ENCODE results near the gene DNLZ. TPM values are rescaled to one million over a fixed set of nuclear protein-coding genes. Genes with fewer than 3 reads are reported as not detected.
A peak's percentile ranks its signal among the peaks of the same experiment; 100 is the strongest.

DNLZ gene
- polyA plus RNA-seq, 1 of the 3 experiments (the other 2 are of a cell fraction): 40.6 TPM

DNA sequence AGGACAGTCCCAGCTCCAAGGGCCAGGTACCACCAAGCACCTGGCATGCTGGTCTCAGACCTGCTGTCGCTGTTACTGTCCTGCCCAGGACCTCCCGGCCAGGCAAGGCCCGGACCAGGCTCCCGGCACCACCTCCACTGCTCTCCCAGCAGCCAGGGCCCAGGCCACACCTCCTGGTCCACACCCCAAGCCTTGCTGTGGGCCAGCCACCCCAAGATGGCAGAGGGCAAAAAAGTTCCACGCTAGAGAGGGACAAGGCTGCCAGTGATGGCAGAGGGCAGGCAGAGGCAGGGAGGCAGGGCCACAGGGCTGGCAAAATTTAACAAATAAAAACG, 1.1 kb downstream of the DNLZ start:
- H3K9me3 ChIP-seq: no peaks in the 10 kb centered on the region
- 100% methylated on average over 2 of the region's 6 CpGs for WGBS (ENCODE audit: low lambda C conversion rate)
- H3K4me3 ChIP-seq (ENCODE audit: low read depth in 2 of 2, low read length in 1 of 2): peak overlapping the region; percentile 43 to 79
- H3K36me3 ChIP-seq (replicated peaks in 1 of 2; ENCODE audit: control insufficient read depth in 1 of 2, insufficient read depth in 2 of 2, low read length in 1 of 2): peaks cover 0 to 9% of the 10 kb centered on the region in 2 experiments
- peak overlapping the region; percentile 25 to 96; a peak in 3 of 4 replicates for H3K27ac ChIP-seq (ENCODE audit: low read depth in 2 of 2, low read length in 1 of 2)
- 0 out of 2 replicates have a peak, but pooled peaks cover 3% of the 10 kb centered on the region for H4K20me1 ChIP-seq (ENCODE audit: insufficient read depth)
- no peaks in the 10 kb centered on the region for H3F3A ChIP-seq (replicated peaks; ENCODE audit: insufficient read depth)
- H3K4me2 ChIP-seq: peak overlapping the region; percentile 80
- TF ChIP-seq SIN3A (IDR thresholded peaks at IDR 0.05; ENCODE audit: borderline replicate concordance, low read depth, low read length) (no peak), YY1 (IDR thresholded peaks at IDR 0.05; ENCODE audit: low read depth) (no peak), GATA2 (CRISPR knock-in tag; IDR thresholded peaks at IDR 0.05) (no peak), NFIC (IDR thresholded peaks at IDR 0.05; ENCODE audit: borderline replicate concordance) (no peak), TAF1 (IDR thresholded peaks at IDR 0.05; ENCODE audit: borderline replicate concordance, low read depth, low read length) (no peak)
- H3K27me3 ChIP-seq (ENCODE audit: insufficient read depth): no peaks in the 10 kb centered on the region
- no peaks in the 10 kb centered on the region for H3K9me2 ChIP-seq
- H3K4me1 ChIP-seq (ENCODE audit: control insufficient read depth in 1 of 2, insufficient read depth in 2 of 2, low read depth in 1 of 2, low read length in 1 of 2): peaks cover 0 to 61% of the 10 kb centered on the region in 2 experiments; a peak in 1 of 4 replicates
- no peak for DNase-seq
- POLR2A ChIA-PET: interaction anchor here (0.6 to 3.8 kb wide), 9 partner anchors 10 to 51 kb away, joined by 3 to 36 read pairs (median 5); partner anchors contain the start of genes CARD9, ENTR1 and PMPCA
- H2AFZ ChIP-seq (ENCODE audit: low read depth): no peak overlapping the region
- CTCF ChIA-PET: interaction anchor here (0.9 to 6.8 kb wide), 17 partner anchors 10 to 375 kb away, joined by 3 to 65 read pairs (median 11); partner anchors contain the start of genes CARD9, ENTR1, GPSM1 and PMPCA
- no peaks in the 10 kb centered on the region for H3K79me2 ChIP-seq (ENCODE audit: insufficient read depth)
- H3K9ac ChIP-seq: peak overlapping the region; percentile 42; the same call in 1 of the 2 replicates

- CTCF ChIA-PET: interaction anchor here (0.6 to 6.8 kb wide), 14 partner anchors 10 to 374 kb away, joined by 3 to 65 read pairs (median 6); partner anchors contain the start of genes CARD9, GPSM1 and SNAPC4
- H4K20me1 ChIP-seq (ENCODE audit: insufficient read depth): 0 out of 2 replicates have a peak, but pooled peaks cover 3% of the 10 kb centered on the region
- no peaks in the 10 kb centered on the region for H3K27me3 ChIP-seq (ENCODE audit: insufficient read depth)
- peaks cover 0 to 61% of the 10 kb centered on the region in 2 experiments; a peak in 1 of 4 replicates for H3K4me1 ChIP-seq (ENCODE audit: control insufficient read depth in 1 of 2, insufficient read depth in 2 of 2, low read depth in 1 of 2, low read length in 1 of 2)
- peak overlapping the region; percentile 80 for H3K4me2 ChIP-seq
- 60% methylated on average over 8 of the region's 26 CpGs for WGBS (ENCODE audit: low lambda C conversion rate)
- no peak overlapping the region for H2AFZ ChIP-seq (ENCODE audit: low read depth)
- POLR2A ChIA-PET: interaction anchor here (0.6 to 3.8 kb wide), 4 partner anchors 11 to 36 kb away, joined by 3 to 36 read pairs (median 6); partner anchors contain the start of gene CARD9
- H3K9ac ChIP-seq: peak overlapping the region; percentile 42; the same call in 1 of the 2 replicates
- no peaks in the 10 kb centered on the region for H3K9me3 ChIP-seq
- H3K27ac ChIP-seq (ENCODE audit: low read depth in 2 of 2, low read length in 1 of 2): peak overlapping the region in 1 of 2 experiments; percentile 96; a peak in 3 of 4 replicates
- H3K9me2 ChIP-seq: no peaks in the 10 kb centered on the region
- no peak for TF ChIP-seq MXI1 (IDR thresholded peaks at IDR 0.05; ENCODE audit: low read depth, low read length)
- peak; percentile 2 for TF ChIP-seq CHD2 (IDR thresholded peaks at IDR 0.05; ENCODE audit: low read length, partially characterized antibody)
- peak in 1 of 2 experiments; percentile 12; a peak in 1 of 4 replicates for TF ChIP-seq EP300 (IDR thresholded peaks at IDR 0.05; ENCODE audit: borderline replicate concordance in 1 of 2, low read depth in 1 of 2, low read length in 1 of 2)
- no peaks in the 10 kb centered on the region for H3K79me2 ChIP-seq (ENCODE audit: insufficient read depth)
- peaks cover 0 to 10% of the 10 kb centered on the region in 2 experiments for H3K36me3 ChIP-seq (replicated peaks in 1 of 2; ENCODE audit: control insufficient read depth in 1 of 2, insufficient read depth in 2 of 2, low read length in 1 of 2)
- H3F3A ChIP-seq (replicated peaks; ENCODE audit: insufficient read depth): no peaks in the 10 kb centered on the region
- H3K4me3 ChIP-seq (ENCODE audit: low read depth in 2 of 2, low read length in 1 of 2): no peak overlapping the region; a peak in 1 of 4 replicates
- no peak for DNase-seq
Observed at GRCh38 chr9:136361754-136362449, 1.6 kb downstream of the DNLZ start.

All from SK-N-SH (cell line).